NCI-H2227 (cell line): ENCODE data around the gene OLFML2A.
"Not testable (repeated sequence)": the region's sequence is repeated elsewhere in the genome, so short reads cannot be mapped to it uniquely, and the experiment has no call there.

Experiments used
- DNase-seq: peaks from one replicate; lab custom pipeline; 2025; ENCODE audit not compliant: unreplicated experiment; lab: John Stamatoyannopoulos, UW

The OLFML2A gene

GRCh38 chr9:124818431-124819281 is 41.7 kb downstream of the OLFML2A start:
- no peak for DNase-seq

GRCh38 chr9:124820698-124821623 is 44.0 kb downstream of the OLFML2A start:
- DNase-seq = no peak

GRCh38 chr9:124828489-124829333 is 51.8 kb downstream of the OLFML2A start:
- no peak for DNase-seq

GRCh38 chr9:124829334-124829669 is 52.4 kb downstream of the OLFML2A start:
- no peak for DNase-seq

GRCh38 chr9:124830593-124830992 is 53.7 kb downstream of the OLFML2A start:
- no peak for DNase-seq

- no peak for DNase-seq
These were observed 54.9 kb downstream of the OLFML2A start for GRCh38 chr9:124831642-124832364.

GRCh38 chr9:124834591-124834990 is 57.7 kb downstream of the OLFML2A start:
- DNase-seq = no peak

- peak; percentile 77 for DNase-seq
These were observed 58.2 kb downstream of the OLFML2A start for GRCh38 chr9:124835026-124835557.

- not testable (repeated sequence) for DNase-seq
These were observed 61.2 kb downstream of the OLFML2A start for GRCh38 chr9:124838132-124838531.

- DNase-seq = not testable (repeated sequence)
These were observed 61.8 kb downstream of the OLFML2A start for GRCh38 chr9:124838567-124839275.

- no peak for DNase-seq
These were observed 62.8 kb downstream of the OLFML2A start for GRCh38 chr9:124839612-124840299.

- DNase-seq = no peak
These were observed 63.4 kb downstream of the OLFML2A start for GRCh38 chr9:124840300-124840833.

GRCh38 chr9:124841075-124841821 is 64.3 kb downstream of the OLFML2A start:
- no peak for DNase-seq

GRCh38 chr9:124843456-124844034 is 66.6 kb downstream of the OLFML2A start:
- DNase-seq = no peak

- DNase-seq = no peak
These were observed 67.4 kb downstream of the OLFML2A start for GRCh38 chr9:124844291-124844690.

GRCh38 chr9:124846467-124846866 is 69.5 kb downstream of the OLFML2A start:
- DNase-seq = not testable (repeated sequence)

- DNase-seq = no peak
These were observed 70.0 kb downstream of the OLFML2A start for GRCh38 chr9:124846969-124847368.

GRCh38 chr9:124849801-124850200 is 72.9 kb downstream of the OLFML2A start:
- DNase-seq = peak; percentile 43
